GM12891 (cell line): ENCODE measurements around the gene ELL.
A peak's percentile ranks its signal among the peaks of the same experiment; 100 is the strongest.

Source experiments
- DNase-seq: peaks from one replicate; pipeline ENCODE4 v3.0.0; 2011; ENCODE audit warnings: low spot score; ENCODE audit not compliant: insufficient read length
- FAIRE-seq: peaks from 2 replicates; lab custom pipeline; 2011; peaks lifted over from hg19 to GRCh38; lab: Jason Lieb, UNC
- PAX5 ChIP-seq: IDR thresholded peaks from 2 replicates; pipeline ENCODE4 v1.6.1; 2011; ENCODE audit warnings: low read length, moderate library complexity, mild to moderate bottlenecking; ENCODE audit not compliant: insufficient read depth, severe bottlenecking
- POLR2A ChIP-seq: IDR thresholded peaks from 2 replicates; pipeline ENCODE4 v1.6.1; 2011; ENCODE audit warnings: low read depth, low read length, control low read depth
- POLR2AphosphoS5 ChIP-seq: IDR thresholded peaks from 2 replicates; pipeline ENCODE4 v1.6.1; 2011; ENCODE audit warnings: low read depth, low read length, control low read depth
- POU2F2 ChIP-seq: IDR thresholded peaks from 2 replicates; pipeline ENCODE4 v1.6.1; 2011; ENCODE audit warnings: low read depth, mild to moderate bottlenecking, control low read depth, low read length, moderate library complexity
- SPI1 ChIP-seq: IDR thresholded peaks from 2 replicates; pipeline ENCODE4 v1.6.1; 2011; ENCODE audit warnings: low read depth, low read length, control low read depth
- TAF1 ChIP-seq: IDR thresholded peaks from 2 replicates; pipeline ENCODE4 v1.6.1; 2011; ENCODE audit warnings: low read depth, low read length, control low read depth

Gene ELL

GRCh38 chr19:18443406-18443805, 78.5 kb downstream of the ELL start:
- FAIRE-seq (no peak), DNase-seq (no peak)
- TF ChIP-seq POLR2AphosphoS5 (no peak), PAX5 (no peak), POLR2A (no peak)

- DNase-seq (no peak), FAIRE-seq (no peak)
- no peak for TF ChIP-seq TAF1
- TF ChIP-seq PAX5 = no peak
- no peak for TF ChIP-seq POU2F2
- TF ChIP-seq SPI1 = no peak
- no peak for TF ChIP-seq POLR2A
- TF ChIP-seq POLR2AphosphoS5 = no peak
These were observed 78.9 kb downstream of the ELL start for GRCh38 chr19:18442941-18443340.

GRCh38 chr19:18441804-18442788, 79.8 kb downstream of the ELL start:
- peak; percentile 93 for FAIRE-seq
- TF ChIP-seq PAX5 (no peak), POU2F2 (no peak), TAF1 (no peak), POLR2A (no peak), POLR2AphosphoS5 (no peak; the same call in 1 of the 2 replicates), SPI1 (no peak)
- DNase-seq = no peak

DNA sequence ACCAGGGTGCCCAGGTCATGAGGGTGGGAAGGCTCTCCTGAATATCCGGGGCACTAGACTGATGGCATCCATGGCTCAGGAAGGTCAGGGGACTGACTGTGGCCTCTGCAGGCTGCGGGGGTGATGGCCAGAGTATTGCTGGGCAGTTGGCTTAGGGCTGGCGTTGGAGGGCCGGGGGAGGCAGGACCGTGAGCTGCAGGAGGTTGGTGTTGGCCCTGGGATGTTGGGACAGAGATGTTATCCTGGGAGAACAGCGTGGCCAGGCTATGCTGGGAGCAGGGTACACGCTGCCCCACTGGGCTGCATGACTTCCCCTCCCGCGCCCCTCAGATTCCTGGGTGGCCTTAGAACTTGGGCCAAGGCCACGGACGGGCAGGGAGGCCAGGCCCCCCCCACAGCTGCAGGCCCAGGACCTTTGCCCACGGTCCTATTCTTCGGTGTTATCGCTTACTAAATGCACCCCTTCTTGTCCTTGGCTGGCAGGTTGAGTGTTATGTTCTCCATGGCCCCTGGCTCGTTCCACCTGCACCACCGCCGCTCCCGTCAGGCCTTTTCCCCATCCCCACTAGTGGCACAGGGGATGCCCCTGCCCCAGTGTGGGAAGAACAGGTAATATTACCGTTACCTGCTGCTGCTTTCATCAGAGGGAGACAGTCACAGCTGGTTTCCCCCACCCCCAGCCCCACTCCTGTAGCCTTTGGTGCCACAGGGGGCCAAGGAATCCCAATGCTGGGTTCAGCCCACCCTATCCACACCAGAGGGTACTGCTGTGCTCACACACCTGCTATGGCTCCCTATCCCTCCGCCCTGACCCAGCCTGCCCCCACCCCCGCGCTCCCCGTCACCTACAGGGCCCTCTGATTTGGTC, 80.7 kb downstream of the ELL start:
- no peak for FAIRE-seq
- no peak for TF ChIP-seq POLR2AphosphoS5
- TF ChIP-seq POU2F2 = no peak
- no peak for TF ChIP-seq SPI1
- TF ChIP-seq POLR2A = no peak
- no peak for TF ChIP-seq PAX5
- no peak for TF ChIP-seq TAF1

DNA sequence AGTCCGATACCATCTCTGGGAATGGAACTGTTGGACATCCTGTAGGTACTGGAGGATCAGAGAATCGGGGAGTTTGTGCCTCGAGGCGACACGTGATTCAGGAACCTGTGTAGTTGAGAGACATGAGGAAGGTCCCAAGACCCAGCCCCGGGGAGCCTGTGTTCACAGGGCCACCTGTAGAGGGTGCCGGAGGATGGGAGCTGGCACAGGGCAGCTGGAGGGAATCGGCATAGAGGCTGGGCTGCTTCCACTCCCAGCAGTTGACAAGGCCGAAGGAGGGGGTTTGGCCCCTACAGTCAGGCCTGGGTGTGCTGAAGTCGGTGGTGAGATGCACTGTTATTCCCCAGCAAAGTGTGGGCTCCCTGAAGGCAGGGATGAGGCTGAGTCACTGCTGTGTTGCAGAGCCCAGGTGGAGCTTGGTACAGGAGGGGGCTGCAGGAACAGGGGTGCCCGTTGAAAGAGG, 81.4 kb downstream of the ELL start:
- TF ChIP-seq PAX5 = no peak
- 0 out of 2 replicates have a peak, but pooled peaks have one; percentile 10 for TF ChIP-seq POU2F2
- peak; percentile 50 for DNase-seq
- FAIRE-seq = no peak

More for the DNA sequence above, 80.7 kb downstream of the ELL start:
- DNase-seq = no peak

DNA sequence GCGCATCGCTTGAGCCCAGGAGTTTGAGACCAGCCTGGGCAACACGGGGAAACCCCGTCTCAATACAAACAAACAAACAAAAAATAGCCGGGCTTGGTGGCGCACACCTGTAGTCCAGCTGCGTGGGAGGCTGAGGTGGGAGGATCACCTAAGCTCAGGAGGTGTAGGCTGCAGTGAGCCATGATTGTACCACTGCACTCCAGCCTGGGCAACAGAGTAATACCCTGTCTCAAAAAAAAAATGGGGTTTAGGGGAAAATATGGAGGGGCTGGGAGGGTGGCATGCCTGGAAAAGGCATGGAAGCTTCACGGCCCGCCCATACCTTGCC, 82.0 kb downstream of the ELL start:
- TF ChIP-seq SPI1 (no peak), POLR2AphosphoS5 (no peak), POLR2A (no peak; the same call in 1 of the 2 replicates)
- DNase-seq (no peak), FAIRE-seq (no peak)

- FAIRE-seq (no peak), DNase-seq (no peak)
These were observed 82.6 kb downstream of the ELL start for GRCh38 chr19:18439025-18439909.

DNA sequence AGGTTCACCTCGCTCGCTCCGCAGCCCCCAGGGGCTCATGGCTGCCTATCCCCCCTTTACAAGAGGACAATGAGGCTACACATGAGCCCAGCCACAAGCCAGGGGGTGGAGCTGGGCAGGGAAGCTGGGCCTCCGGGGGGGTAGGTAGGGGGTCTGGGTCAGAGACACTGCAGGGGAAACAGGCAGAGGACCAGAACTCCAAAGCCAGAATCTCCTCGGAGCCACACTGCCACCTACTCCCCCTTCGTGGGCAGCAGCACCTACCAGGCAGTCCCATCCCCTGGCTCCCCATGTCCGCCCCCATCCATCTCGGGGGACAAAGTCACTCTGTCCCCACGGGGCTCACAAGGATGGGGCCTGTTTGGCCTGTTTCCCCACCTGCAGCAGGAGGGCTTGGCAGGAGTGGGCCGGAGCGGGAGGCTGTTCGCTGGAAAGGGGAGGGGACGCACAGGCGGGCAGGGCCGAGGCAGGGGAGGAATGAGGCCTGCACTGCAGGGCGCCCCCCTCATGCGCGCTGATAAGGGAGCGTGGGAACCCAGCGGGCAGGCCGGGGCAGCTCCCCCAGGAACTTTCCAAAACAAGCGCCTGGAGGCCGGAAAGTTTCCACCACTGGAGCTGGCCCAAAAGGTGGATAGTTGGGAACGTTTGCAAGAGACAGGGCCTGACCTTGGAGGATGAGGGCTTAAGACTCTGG, 83.4 kb downstream of the ELL start:
- TF ChIP-seq POU2F2 (no peak), POLR2AphosphoS5 (peak; percentile 41; the same call in 1 of the 2 replicates)
- FAIRE-seq = no peak
- DNase-seq = no peak

More at GRCh38 chr19:18439025-18439909, 82.6 kb downstream of the ELL start:
- TF ChIP-seq PAX5 (no peak), POLR2AphosphoS5 (no peak), SPI1 (no peak), TAF1 (no peak), POLR2A (no peak), POU2F2 (peak; percentile 34; the same call in 1 of the 2 replicates)
